GM19023 (cell line): ENCODE results near the gene NRF1.

Experiments used
- ATAC-seq: cut with Tn5 transposase; IDR thresholded peaks from one replicate; pipeline ENCODE4 v1.9.1; 2021; ENCODE audit warnings: mild to moderate bottlenecking, moderate library complexity; ENCODE audit not compliant: unreplicated experiment

NRF1 gene

GRCh38 chr7:129768614-129769399, 157.3 kb downstream of the NRF1 start:
- ATAC-seq = no peak

- no peak for ATAC-seq
Observed at GRCh38 chr7:129769400-129769774, 157.9 kb downstream of the NRF1 start.

GRCh38 chr7:129769866-129770808, 158.6 kb downstream of the NRF1 start:
- ATAC-seq = no peak

- no peak for ATAC-seq
Observed at GRCh38 chr7:129771201-129771927, 159.8 kb downstream of the NRF1 start.

- no peak for ATAC-seq
Observed at GRCh38 chr7:129771928-129772479, 160.5 kb downstream of the NRF1 start.

GRCh38 chr7:129772646-129773280, 161.2 kb downstream of the NRF1 start:
- ATAC-seq = no peak

- ATAC-seq = no peak
Observed at GRCh38 chr7:129773328-129773731, 161.8 kb downstream of the NRF1 start.

- ATAC-seq = no peak
Observed at GRCh38 chr7:129773871-129774270, 162.4 kb downstream of the NRF1 start.

GRCh38 chr7:129774359-129774758, 162.8 kb downstream of the NRF1 start:
- ATAC-seq = no peak

GRCh38 chr7:129774871-129775694, 163.6 kb downstream of the NRF1 start:
- ATAC-seq = no peak

GRCh38 chr7:129775695-129776361, 164.3 kb downstream of the NRF1 start:
- ATAC-seq = no peak

GRCh38 chr7:129776362-129776722, 164.8 kb downstream of the NRF1 start:
- ATAC-seq = no peak

GRCh38 chr7:129777195-129777844, 165.8 kb downstream of the NRF1 start:
- no peak for ATAC-seq

GRCh38 chr7:129777993-129778769, 166.7 kb downstream of the NRF1 start:
- no peak for ATAC-seq

GRCh38 chr7:129778770-129779601, 167.5 kb downstream of the NRF1 start:
- ATAC-seq = no peak

GRCh38 chr7:129779602-129780256, 168.2 kb downstream of the NRF1 start:
- no peak for ATAC-seq
